GM18861 (cell line): Measurements from ENCODE around the gene CEP78.
"Not testable (repeated sequence)": the region's sequence is repeated elsewhere in the genome, so short reads cannot be mapped to it uniquely, and the experiment has no call there.

Experiments used
- ATAC-seq: cut with Tn5 transposase; IDR thresholded peaks from one replicate; pipeline ENCODE4 v1.9.1; 2021; ENCODE audit not compliant: unreplicated experiment

Gene CEP78

GRCh38 chr9:78235762-78236550, at the start of gene CEP78:
Gene CEP78 (plus strand): TSS chr9:78236075. CDS start chr9:78236351, 276 bp downstream.
- ATAC-seq, result peak; percentile 98

GRCh38 chr9:78187763-78188484, 48.0 kb upstream of the CEP78 start:
- no peak for ATAC-seq

- no peak for ATAC-seq
These were observed 47.3 kb upstream of the CEP78 start for GRCh38 chr9:78188594-78188993.

- ATAC-seq, result no peak
These were observed 46.9 kb upstream of the CEP78 start for GRCh38 chr9:78189001-78189400.

- no peak for ATAC-seq
These were observed 46.4 kb upstream of the CEP78 start for GRCh38 chr9:78189461-78189860.

- no peak for ATAC-seq
These were observed 43.9 kb upstream of the CEP78 start for GRCh38 chr9:78191931-78192330.

- no peak for ATAC-seq
These were observed 39.6 kb upstream of the CEP78 start for GRCh38 chr9:78196258-78196657.

- peak; percentile 77 for ATAC-seq
These were observed 34.6 kb upstream of the CEP78 start for GRCh38 chr9:78201158-78201777.

- ATAC-seq, result no peak
These were observed 28.6 kb upstream of the CEP78 start for GRCh38 chr9:78207319-78207718.

- ATAC-seq, result no peak
These were observed 28.0 kb upstream of the CEP78 start for GRCh38 chr9:78207901-78208300.

- no peak for ATAC-seq
These were observed 26.7 kb upstream of the CEP78 start for GRCh38 chr9:78209127-78209526.

- ATAC-seq, result peak; percentile 69
These were observed 25.0 kb upstream of the CEP78 start for GRCh38 chr9:78210841-78211301.

- no peak for ATAC-seq
These were observed 23.0 kb upstream of the CEP78 start for GRCh38 chr9:78212868-78213267.

- ATAC-seq, result no peak
These were observed 22.2 kb upstream of the CEP78 start for GRCh38 chr9:78213712-78214111.

GRCh38 chr9:78214492-78214891, 21.4 kb upstream of the CEP78 start:
- ATAC-seq, result no peak

- no peak for ATAC-seq
These were observed 20.2 kb upstream of the CEP78 start for GRCh38 chr9:78215706-78216105.

- ATAC-seq, result no peak
These were observed 17.0 kb upstream of the CEP78 start for GRCh38 chr9:78218890-78219289.

- no peak for ATAC-seq
These were observed 14.4 kb upstream of the CEP78 start for GRCh38 chr9:78221425-78221824.

GRCh38 chr9:78221841-78222240, 14.0 kb upstream of the CEP78 start:
- ATAC-seq, result not testable (repeated sequence)

- ATAC-seq, result no peak
These were observed 5.1 kb upstream of the CEP78 start for GRCh38 chr9:78230761-78231160.

GRCh38 chr9:78232471-78232870, 3.4 kb upstream of the CEP78 start:
- not testable (repeated sequence) for ATAC-seq

- ATAC-seq, result no peak
These were observed 1.1 kb upstream of the CEP78 start for GRCh38 chr9:78234810-78235209.
